D721Med (cell line): Measurements from ENCODE around the gene COA1.
"Not testable (repeated sequence)": the region's sequence is repeated elsewhere in the genome, so short reads cannot be mapped to it uniquely, and the experiment has no call there.

Source experiments
- DNase-seq: peaks from one replicate; pipeline ENCODE4 v3.0.0; 2011; ENCODE audit warnings: low spot score; ENCODE audit not compliant: insufficient read length
- FAIRE-seq: peaks from 2 replicates; lab custom pipeline; 2011; peaks lifted over from hg19 to GRCh38; lab: Jason Lieb, UNC
- CTCF ChIP-seq: IDR thresholded peaks from 2 replicates; pipeline ENCODE4 v1.5.1; 2012; ENCODE audit warnings: mild to moderate bottlenecking, control low read depth; ENCODE audit not compliant: insufficient read depth; ENCODE audit errors: missing control alignments

The COA1 gene

GRCh38 chr7:43695365-43695764, 34.0 kb downstream of the COA1 start:
- TF ChIP-seq CTCF, result no peak
- FAIRE-seq (no peak), DNase-seq (no peak)

GRCh38 chr7:43694399-43694748, 34.9 kb downstream of the COA1 start:
- TF ChIP-seq CTCF, result no peak
- FAIRE-seq, result no peak
- DNase-seq, result no peak

- no peak for DNase-seq
- FAIRE-seq, result no peak
- no peak for TF ChIP-seq CTCF
Measured at GRCh38 chr7:43693687-43694398, 35.5 kb downstream of the COA1 start.

- DNase-seq (no peak), FAIRE-seq (no peak)
- no peak for TF ChIP-seq CTCF
Measured at GRCh38 chr7:43692582-43693373, 36.5 kb downstream of the COA1 start.

- TF ChIP-seq CTCF, result no peak
- FAIRE-seq (no peak), DNase-seq (no peak)
Measured at GRCh38 chr7:43691611-43692010, 37.7 kb downstream of the COA1 start.

GRCh38 chr7:43689115-43689514, 40.2 kb downstream of the COA1 start:
- TF ChIP-seq CTCF, result no peak
- no peak for DNase-seq
- FAIRE-seq, result no peak

GRCh38 chr7:43687866-43688265, 41.5 kb downstream of the COA1 start:
- FAIRE-seq, DNase-seq: not testable (repeated sequence)
